ENCODE measurements around the gene DLEU7. TPM values are rescaled to one million over a fixed set of nuclear protein-coding genes. Genes with fewer than 3 reads are reported as not detected.

DLEU7 gene
- total RNA-seq, 2 experiments from 2014 or later: not detected

- ChIA-PET POLR2A (no interaction called here), CTCF (no interaction called here)
- Mint-ChIP-seq H3K4me1 (ENCODE audit: low read depth) (no peaks in the 10 kb centered on the region), H3K9me3 (no peaks in the 10 kb centered on the region), H3K36me3 (no peaks in the 10 kb centered on the region), H3K4me3 (no peak overlapping the region), H3K27ac (no peak overlapping the region), H3K27me3 (peaks cover 5% of the 10 kb centered on the region)
- DNase-seq: no peak
- intact Hi-C loops (cut with micrococcal nuclease): no loop called here
Measured at GRCh38 chr13:50867637-50867945, 24.1 kb upstream of the DLEU7 start.

- no peak overlapping the region for H3K27ac Mint-ChIP-seq
- no peaks in the 10 kb centered on the region for H3K9me3 Mint-ChIP-seq
- DNase-seq: no peak
- H3K4me3 Mint-ChIP-seq: no peak overlapping the region
- intact Hi-C loops (cut with micrococcal nuclease): no loop called here
- H3K4me1 Mint-ChIP-seq (ENCODE audit: low read depth): no peaks in the 10 kb centered on the region
- ChIA-PET CTCF (no interaction called here), POLR2A (no interaction called here)
- H3K36me3 Mint-ChIP-seq: no peaks in the 10 kb centered on the region
- H3K27me3 Mint-ChIP-seq: peaks cover 5% of the 10 kb centered on the region
Measured at GRCh38 chr13:50866817-50867636, 23.5 kb upstream of the DLEU7 start.

DNA sequence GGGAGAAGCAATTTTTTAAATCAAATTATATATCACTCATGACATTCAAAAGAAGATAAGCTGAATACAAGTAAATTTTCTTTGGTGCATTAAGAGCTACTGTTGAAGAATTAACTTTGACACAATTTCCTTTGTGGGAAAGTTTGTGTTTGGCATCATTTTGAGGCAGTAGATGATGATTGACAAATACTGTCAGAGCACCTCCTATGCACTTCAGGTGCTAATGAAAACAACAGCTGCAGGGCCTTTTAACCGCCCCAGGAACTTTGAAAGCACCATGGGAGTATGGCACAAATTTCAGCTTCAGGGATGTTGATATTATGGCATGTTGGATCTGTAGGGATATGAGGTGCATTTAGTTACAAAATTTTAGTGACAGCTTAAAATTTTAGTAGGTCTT lies 21.0 kb upstream of the DLEU7 start:
- POLR2A ChIA-PET: no interaction called here

DNA sequence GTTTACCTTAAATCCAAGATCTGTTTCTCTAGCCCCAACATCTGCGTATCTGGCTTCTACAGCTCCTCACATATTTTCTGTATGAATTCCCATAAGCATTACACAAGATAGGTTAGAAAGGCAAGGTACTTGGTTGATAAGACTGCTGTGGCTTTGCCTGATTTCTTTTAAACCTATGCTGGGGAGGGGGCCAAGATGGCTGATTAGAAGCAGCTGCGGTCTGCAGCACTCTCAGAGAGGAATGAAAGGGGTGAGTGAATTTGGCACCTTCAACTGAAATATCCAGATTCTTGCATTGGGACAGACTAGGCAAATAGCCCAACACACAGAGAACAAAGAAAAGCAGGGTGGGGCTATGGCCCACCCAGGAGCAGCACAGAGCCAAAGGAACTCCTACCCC lies 12.2 kb upstream of the DLEU7 start:
- no peaks in the 10 kb centered on the region for H3K4me1 Mint-ChIP-seq (ENCODE audit: low read depth)
- POLR2A ChIA-PET: no interaction called here
- peaks cover 24% of the 10 kb centered on the region for H3K9me3 Mint-ChIP-seq
- CTCF ChIA-PET: no interaction called here
- H3K4me3 Mint-ChIP-seq: no peak overlapping the region
- no peak overlapping the region for H3K27ac Mint-ChIP-seq
- peaks cover 22% of the 10 kb centered on the region for H3K36me3 Mint-ChIP-seq
- no peak for DNase-seq
- H3K27me3 Mint-ChIP-seq: peaks cover 12% of the 10 kb centered on the region
- intact Hi-C loops (cut with micrococcal nuclease): no loop called here

More for the DNA sequence above, 21.0 kb upstream of the DLEU7 start:
- no peaks in the 10 kb centered on the region for H3K36me3 Mint-ChIP-seq
- peaks cover 12% of the 10 kb centered on the region for H3K27me3 Mint-ChIP-seq
- peaks cover 7% of the 10 kb centered on the region for H3K9me3 Mint-ChIP-seq
- no peaks in the 10 kb centered on the region for H3K4me1 Mint-ChIP-seq (ENCODE audit: low read depth)
- H3K27ac Mint-ChIP-seq: no peak overlapping the region
- no peak for DNase-seq
- CTCF ChIA-PET: interaction anchor here (1.9 kb wide), 1 partner anchor 47 kb away, joined by 8 read pairs; no protein-coding TSS in a partner anchor
- no peak overlapping the region for H3K4me3 Mint-ChIP-seq
- intact Hi-C loops (cut with micrococcal nuclease): no loop called here

- no peak overlapping the region for H3K27ac Mint-ChIP-seq
- intact Hi-C loops (cut with micrococcal nuclease): no loop called here
- no peak overlapping the region for H3K4me3 Mint-ChIP-seq
- CTCF ChIA-PET: no interaction called here
- H3K36me3 Mint-ChIP-seq: no peaks in the 10 kb centered on the region
- H3K4me1 Mint-ChIP-seq (ENCODE audit: low read depth): peaks cover 9% of the 10 kb centered on the region
- no peak for DNase-seq
- H3K9me3 Mint-ChIP-seq: no peaks in the 10 kb centered on the region
- peaks cover 3% of the 10 kb centered on the region for H3K27me3 Mint-ChIP-seq
- POLR2A ChIA-PET: no interaction called here
Measured at GRCh38 chr13:50850445-50850844, 7.0 kb upstream of the DLEU7 start.

GRCh38 chr13:50847501-50847900 lies 4.0 kb upstream of the DLEU7 start:
- H3K27me3 Mint-ChIP-seq: peaks cover 4% of the 10 kb centered on the region
- no peaks in the 10 kb centered on the region for H3K9me3 Mint-ChIP-seq
- H3K27ac Mint-ChIP-seq: no peak overlapping the region
- no peak for DNase-seq
- intact Hi-C loops (cut with micrococcal nuclease): no loop called here
- no peaks in the 10 kb centered on the region for H3K36me3 Mint-ChIP-seq
- ChIA-PET CTCF (no interaction called here), POLR2A (no interaction called here)
- H3K4me3 Mint-ChIP-seq: no peak overlapping the region
- peaks cover 9% of the 10 kb centered on the region for H3K4me1 Mint-ChIP-seq (ENCODE audit: low read depth)

DNA sequence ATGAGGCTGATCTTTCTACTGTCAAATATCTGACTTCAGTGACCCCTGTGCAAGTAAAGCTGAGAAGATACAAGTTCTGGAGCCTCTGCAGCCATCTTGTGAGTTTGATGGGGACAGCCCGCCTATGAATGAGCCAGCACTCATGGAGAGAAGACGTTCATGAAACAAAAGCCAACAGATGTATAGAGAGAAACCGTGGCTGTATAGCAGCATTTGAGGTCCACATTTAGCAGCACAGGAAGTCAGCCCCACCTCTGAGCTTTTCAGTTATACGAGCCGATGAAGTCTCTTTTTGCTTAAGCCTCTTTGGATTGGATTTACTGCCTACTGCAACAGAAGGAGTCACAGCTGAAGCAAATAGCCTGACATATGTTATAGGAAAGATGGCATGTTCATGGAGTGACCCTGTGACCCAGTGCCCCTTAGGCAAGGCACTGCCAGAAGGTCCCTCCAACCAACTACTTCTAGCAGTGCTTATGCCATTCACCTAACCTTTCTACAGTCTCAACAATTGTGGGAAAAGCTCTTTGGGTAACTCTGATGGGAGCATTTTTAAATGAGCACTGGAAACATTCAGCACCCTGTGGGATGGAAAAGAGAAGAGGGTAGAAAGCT lies 3.5 kb upstream of the DLEU7 start:
- POLR2A ChIA-PET: no interaction called here
- intact Hi-C loops (cut with micrococcal nuclease): no loop called here
- no peak for DNase-seq
- CTCF ChIA-PET: no interaction called here
- H3K9me3 Mint-ChIP-seq: no peaks in the 10 kb centered on the region
- no peak overlapping the region for H3K27ac Mint-ChIP-seq
- H3K27me3 Mint-ChIP-seq: peaks cover 9% of the 10 kb centered on the region
- peaks cover 9% of the 10 kb centered on the region for H3K4me1 Mint-ChIP-seq (ENCODE audit: low read depth)
- H3K4me3 Mint-ChIP-seq: no peak overlapping the region
- H3K36me3 Mint-ChIP-seq: no peaks in the 10 kb centered on the region

- no peak for DNase-seq
- ChIA-PET POLR2A (no interaction called here), CTCF (no interaction called here)
- Mint-ChIP-seq H3K4me3 (no peak overlapping the region), H3K27ac (no peak overlapping the region), H3K27me3 (peaks cover 9% of the 10 kb centered on the region), H3K4me1 (ENCODE audit: low read depth) (peaks cover 9% of the 10 kb centered on the region), H3K36me3 (no peaks in the 10 kb centered on the region), H3K9me3 (no peaks in the 10 kb centered on the region)
- intact Hi-C loops (cut with micrococcal nuclease): no loop called here
Measured at GRCh38 chr13:50845211-50845610, 1.7 kb upstream of the DLEU7 start.

GRCh38 chr13:50844084-50844875 lies 788 bp upstream of the DLEU7 start:
- H3K27ac Mint-ChIP-seq: no peak overlapping the region
- peaks cover 9% of the 10 kb centered on the region for H3K4me1 Mint-ChIP-seq (ENCODE audit: low read depth)
- H3K27me3 Mint-ChIP-seq: peaks cover 9% of the 10 kb centered on the region
- no peaks in the 10 kb centered on the region for H3K36me3 Mint-ChIP-seq
- intact Hi-C loops (cut with micrococcal nuclease): no loop called here
- no peak overlapping the region for H3K4me3 Mint-ChIP-seq
- ChIA-PET POLR2A (no interaction called here), CTCF (no interaction called here)
- no peaks in the 10 kb centered on the region for H3K9me3 Mint-ChIP-seq
- DNase-seq: no peak

DNA sequence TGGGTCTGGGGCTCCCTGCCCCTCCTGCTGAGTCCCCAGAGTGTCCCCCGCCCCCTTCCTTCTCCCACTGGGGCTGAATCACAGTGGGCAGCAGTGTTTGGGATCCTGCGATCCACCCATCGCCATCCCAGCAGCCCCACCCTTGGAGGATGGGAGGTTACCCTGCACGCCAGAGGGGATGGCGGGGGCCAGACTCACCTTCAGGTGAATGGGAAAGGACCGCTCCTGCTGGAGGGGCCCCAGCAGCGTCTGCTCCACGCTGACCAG lies 569 bp downstream of the DLEU7 start:
- H3K36me3 Mint-ChIP-seq: no peaks in the 10 kb centered on the region
- H3K27ac Mint-ChIP-seq: no peak overlapping the region
- no peak for DNase-seq
- intact Hi-C loops (cut with micrococcal nuclease): no loop called here
- H3K4me3 Mint-ChIP-seq: no peak overlapping the region
- H3K4me1 Mint-ChIP-seq (ENCODE audit: low read depth): peaks cover 9% of the 10 kb centered on the region
- ChIA-PET POLR2A (no interaction called here), CTCF (no interaction called here)
- H3K9me3 Mint-ChIP-seq: no peaks in the 10 kb centered on the region
- H3K27me3 Mint-ChIP-seq: peaks cover 9% of the 10 kb centered on the region

GRCh38 chr13:50842251-50842989 lies 1.1 kb downstream of the DLEU7 start:
- intact Hi-C loops (cut with micrococcal nuclease): no loop called here
- Mint-ChIP-seq H3K27me3 (peaks cover 9% of the 10 kb centered on the region), H3K9me3 (no peaks in the 10 kb centered on the region), H3K27ac (no peak overlapping the region), H3K4me3 (no peak overlapping the region), H3K36me3 (no peaks in the 10 kb centered on the region), H3K4me1 (ENCODE audit: low read depth) (peaks cover 9% of the 10 kb centered on the region)
- DNase-seq: no peak
- ChIA-PET CTCF (no interaction called here), POLR2A (interaction anchor here (0.6 kb wide), 1 partner anchor 825 kb away, joined by 3 read pairs; no protein-coding TSS in a partner anchor)

GRCh38 chr13:50841786-50842185 lies 1.7 kb downstream of the DLEU7 start:
- no peak for DNase-seq
- no peaks in the 10 kb centered on the region for H3K9me3 Mint-ChIP-seq
- H3K4me3 Mint-ChIP-seq: no peak overlapping the region
- intact Hi-C loops (cut with micrococcal nuclease): no loop called here
- peaks cover 4% of the 10 kb centered on the region for H3K4me1 Mint-ChIP-seq (ENCODE audit: low read depth)
- CTCF ChIA-PET: no interaction called here
- H3K27me3 Mint-ChIP-seq: peaks cover 9% of the 10 kb centered on the region
- POLR2A ChIA-PET: interaction anchor here (0.6 kb wide), 1 partner anchor 824 kb away, joined by 3 read pairs; no protein-coding TSS in a partner anchor
- no peak overlapping the region for H3K27ac Mint-ChIP-seq
- no peaks in the 10 kb centered on the region for H3K36me3 Mint-ChIP-seq
